Hepatocyte (in vitro differentiated cells): ENCODE data around the gene UNC13A. TPM values are rescaled to one million over a fixed set of nuclear protein-coding genes. Genes with fewer than 3 reads are reported as not detected.

Source experiments
- DNase-seq: peaks from one replicate; pipeline ENCODE4 v3.0.0-alpha.2; 2016; ENCODE audit warnings: low spot score
- H2AFZ ChIP-seq: fragments of 200-600 bp; sonication (generic); 2 replicates; pipeline ENCODE4 v1.6.0; 2016; ENCODE audit warnings: antibody characterized with exemption, mild to moderate bottlenecking
- H3K27ac ChIP-seq: fragments of 200-600 bp; sonication (generic); 2 replicates; pipeline ENCODE4 v1.5.1; 2016; ENCODE audit warnings: mild to moderate bottlenecking
- H3K27me3 ChIP-seq: fragments of 200-600 bp; sonication (generic); 2 replicates; pipeline ENCODE4 v1.6.1; 2016
- H3K36me3 ChIP-seq: fragments of 200-600 bp; sonication (generic); replicated peaks from 2 replicates; pipeline ENCODE4 v1.5.1; 2016; ENCODE audit warnings: low read depth; ENCODE audit not compliant: insufficient read depth
- H3K4me1 ChIP-seq: fragments of 200-600 bp; sonication (generic); 2 replicates; pipeline ENCODE4 v1.5.1; 2016; ENCODE audit warnings: mild to moderate bottlenecking, moderate library complexity; ENCODE audit not compliant: insufficient read depth
- H3K4me2 ChIP-seq: fragments of 200-600 bp; sonication (generic); 2 replicates; pipeline ENCODE4 v1.6.0; 2016
- H3K4me3 ChIP-seq: fragments of 200-600 bp; sonication (generic); 2 replicates; pipeline ENCODE4 v1.5.1; 2016; ENCODE audit warnings: mild to moderate bottlenecking
- H3K79me2 ChIP-seq: fragments of 200-600 bp; sonication (generic); 2 replicates; pipeline ENCODE4 v1.6.0; 2017; ENCODE audit warnings: mild to moderate bottlenecking
- H3K9me2 ChIP-seq: fragments of 200-600 bp; sonication (generic); replicated peaks from 2 replicates; pipeline ENCODE4 v1.6.0; 2017; ENCODE audit warnings: mild to moderate bottlenecking; ENCODE audit not compliant: insufficient read depth
- H3K9me3 ChIP-seq: fragments of 200-600 bp; sonication (generic); 2 replicates; pipeline ENCODE4 v1.5.1; 2016; ENCODE audit warnings: low read depth, mild to moderate bottlenecking
- H4K20me1 ChIP-seq: fragments of 200-600 bp; sonication (generic); 2 replicates; pipeline ENCODE4 v1.6.0; 2016; ENCODE audit warnings: mild to moderate bottlenecking; ENCODE audit not compliant: insufficient read depth, poor library complexity, severe bottlenecking
- CTCF ChIP-seq: fragments of 200-600 bp; sonication (generic); IDR thresholded peaks from 2 replicates; pipeline ENCODE4 v1.5.1; 2016; ENCODE audit warnings: antibody characterized with exemption, mild to moderate bottlenecking; ENCODE audit not compliant: poor library complexity
- EZH2 ChIP-seq: fragments of 200-600 bp; sonication (generic); IDR thresholded peaks from 2 replicates; pipeline ENCODE4 v1.6.1; 2016; ENCODE audit warnings: antibody characterized with exemption, mild to moderate bottlenecking, borderline replicate concordance
- EZH2phosphoT487 ChIP-seq: fragments of 200-600 bp; sonication (generic); IDR thresholded peaks from one replicate; pipeline ENCODE4 v1.6.1; 2018; ENCODE audit warnings: antibody characterized with exemption, mild to moderate bottlenecking, low read depth, moderate library complexity; ENCODE audit not compliant: unreplicated experiment, severe bottlenecking
- WGBS: methylation state at CpG from one replicate; pipeline ENCODE4 v1.1.6; 2016; ENCODE audit warnings: low lambda C conversion rate; ENCODE audit errors: missing lambda C conversion rate; 5-methylcytosine and 5-hydroxymethylcytosine counted together
- polyA plus RNA-seq: library from polyadenylated mRNA; unstranded; fragments of >200 nt; fragmentation: Nextera tagmentation; extraction: Ambion mirVana; gene quantifications from 2 replicates; pipeline ENCODE4 v1.2.1, GENCODE V29; 2016
- total RNA-seq: library from RNA; depleted of rRNA; stranded (reverse); fragments of >200 nt; gene quantifications from 2 replicates; pipeline ENCODE4 v1.2.3, GENCODE V29; 2014

The UNC13A gene
- total and polyA plus RNA-seq, 2 experiments from 2014 or later: 0.10 TPM; not detected in 1

- peak; percentile 86 for TF ChIP-seq EZH2
- no peak for TF ChIP-seq CTCF
- peaks cover 45% of the 10 kb centered on the region for H3K27me3 ChIP-seq
- H3K27ac ChIP-seq: no peak overlapping the region
- no peaks in the 10 kb centered on the region for H3K9me3 ChIP-seq
- 6% methylated on average over 23 of the region's 24 CpGs for WGBS
- peaks cover 6% of the 10 kb centered on the region for H3K4me1 ChIP-seq
- peak overlapping the region; percentile 76 for H3K4me2 ChIP-seq
- no peaks in the 10 kb centered on the region for H3K9me2 ChIP-seq
- H4K20me1 ChIP-seq: no peaks in the 10 kb centered on the region
- no peaks in the 10 kb centered on the region for H3K79me2 ChIP-seq
- no peak overlapping the region for H3K4me3 ChIP-seq
- no peak overlapping the region for H2AFZ ChIP-seq
- DNase-seq: no peak
- no peaks in the 10 kb centered on the region for H3K36me3 ChIP-seq
These were observed 855 bp downstream of the UNC13A start for GRCh38 chr19:17687141-17687856.

DNA sequence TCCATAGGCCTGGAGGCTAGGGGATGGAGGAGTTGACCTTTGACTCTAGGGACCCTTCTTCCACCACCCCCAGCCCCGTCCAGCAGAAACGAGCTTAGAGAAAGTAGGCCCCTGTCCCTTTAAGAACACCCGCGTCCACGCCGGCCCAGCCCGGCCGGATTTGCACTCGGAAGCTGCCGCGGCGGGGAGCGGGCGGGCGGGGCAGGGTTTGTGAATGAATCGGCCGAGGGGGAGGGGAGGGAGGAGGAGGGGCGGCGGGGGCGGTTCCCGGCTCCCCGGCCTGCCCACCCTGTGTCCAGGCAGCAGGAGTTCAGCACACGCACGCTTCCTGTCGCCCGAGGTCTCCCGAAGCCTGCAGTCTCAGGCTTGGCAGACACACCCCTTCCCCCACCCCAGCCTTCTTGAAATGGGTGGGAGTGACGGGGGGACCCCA is 1.5 kb downstream of the UNC13A start:
- H3K4me1 ChIP-seq: peaks cover 6% of the 10 kb centered on the region
- no peak overlapping the region for H2AFZ ChIP-seq
- peaks cover 46% of the 10 kb centered on the region for H3K27me3 ChIP-seq

GRCh38 chr19:17686023-17686521 is 2.1 kb downstream of the UNC13A start:
- Histone ChIP-seq H3K27me3 (peaks cover 51% of the 10 kb centered on the region), H3K4me3 (no peak overlapping the region), H3K36me3 (no peaks in the 10 kb centered on the region), H4K20me1 (no peaks in the 10 kb centered on the region), H3K4me1 (peaks cover 6% of the 10 kb centered on the region), H3K4me2 (peak overlapping the region; percentile 66), H2AFZ (no peak overlapping the region), H3K9me3 (no peaks in the 10 kb centered on the region), H3K79me2 (no peaks in the 10 kb centered on the region), H3K27ac (no peak overlapping the region), H3K9me2 (no peaks in the 10 kb centered on the region)
- DNase-seq: no peak
- 0% methylated on average over 4 of the region's 12 CpGs for WGBS
- TF ChIP-seq EZH2 (no peak), EZH2phosphoT487 (no peak), CTCF (no peak)

More for the DNA sequence above, 1.5 kb downstream of the UNC13A start:
- DNase-seq: peak; percentile 37
- Histone ChIP-seq H4K20me1 (no peaks in the 10 kb centered on the region), H3K4me2 (peak overlapping the region; percentile 66), H3K79me2 (no peaks in the 10 kb centered on the region), H3K4me3 (no peak overlapping the region), H3K9me2 (no peaks in the 10 kb centered on the region), H3K27ac (no peak overlapping the region), H3K9me3 (no peaks in the 10 kb centered on the region), H3K36me3 (no peaks in the 10 kb centered on the region)
- 5% methylated on average over 5 of the region's 28 CpGs for WGBS
- TF ChIP-seq EZH2 (no peak), CTCF (no peak), EZH2phosphoT487 (no peak)
